Activated CD8-positive, alpha-beta T cell treated with anti-CD3 and anti-CD28 coated beads for 36 hours (primary cell): ENCODE measurements around the gene B3GLCT. TPM values are rescaled to one million over a fixed set of nuclear protein-coding genes. Genes with fewer than 3 reads are reported as not detected.

ENCODE experiments used
- ATAC-seq: fragments of 200-7000 bp; cut with Tn5 transposase; one replicate; pipeline ENCODE4 v1.10.0; 2021; ENCODE audit warnings: mild to moderate bottlenecking, moderate library complexity
- CTCF ChIA-PET: fragments of 350-600 bp; sonication (Branson Sonifier 250); formaldehyde crosslinking; loops from one replicate; lab custom pipeline; 2021; ENCODE audit warnings: antibody characterized with exemption; lab: Charles Lee
- POLR2A ChIA-PET: fragments of 350-600 bp; sonication (Branson Sonifier 250); formaldehyde crosslinking; loops from one replicate; lab custom pipeline; 2021; ENCODE audit warnings: antibody characterized with exemption; lab: Charles Lee
- DNase-seq: peaks from one replicate; pipeline ENCODE4 v3.0.0-alpha.2; 2020
- H3K27ac Mint-ChIP-seq: one replicate; pipeline ENCODE4 v1.8.0; 2021; ENCODE audit warnings: mild to moderate bottlenecking, mixed read lengths
- H3K27me3 Mint-ChIP-seq: one replicate; pipeline ENCODE4 v1.8.0; 2021; ENCODE audit warnings: mixed read lengths
- H3K36me3 Mint-ChIP-seq: one replicate; pipeline ENCODE4 v1.8.0; 2021; ENCODE audit warnings: low read depth, mixed read lengths
- H3K4me1 Mint-ChIP-seq: one replicate; pipeline ENCODE4 v1.8.0; 2021; ENCODE audit warnings: low read depth, mixed read lengths
- H3K4me3 Mint-ChIP-seq: one replicate; pipeline ENCODE4 v1.8.0; 2021; ENCODE audit warnings: mild to moderate bottlenecking, moderate library complexity, mixed read lengths
- H3K9me3 Mint-ChIP-seq: one replicate; pipeline ENCODE4 v1.8.0; 2021; ENCODE audit warnings: mixed read lengths
- CTCF ChIP-seq: fragments of 200-600 bp; IDR thresholded peaks from one replicate; pipeline ENCODE4 v1.8.0; 2022; ENCODE audit warnings: antibody characterized with exemption, mild to moderate bottlenecking
- intact Hi-C: fragments of 100-400 bp; cut with micrococcal nuclease; formaldehyde crosslinking; loops from one replicate; pipeline ENCODE4 v1.10.0; 2022
- total RNA-seq, 2 experiments: library from RNA; stranded (reverse); gene quantifications; one replicate each; pipeline ENCODE4 v1.2.3, GENCODE V29; 2021

Gene B3GLCT
- total RNA-seq, 2 experiments from 2014 or later: 2.4 to 2.5 TPM

- CTCF ChIA-PET: interaction anchor here (0.8 kb wide), 1 partner anchor 12 kb away, joined by 3 read pairs; no protein-coding TSS in a partner anchor
- POLR2A ChIA-PET: interaction anchor here (0.5 kb wide), 1 partner anchor 191 kb away, joined by 3 read pairs; no protein-coding TSS in a partner anchor
- DNase-seq (no peak), ATAC-seq (no peak)
- H3K4me1 Mint-ChIP-seq: peaks cover 5% of the 10 kb centered on the region
- no peaks in the 10 kb centered on the region for H3K9me3 Mint-ChIP-seq
- H3K27ac Mint-ChIP-seq: no peak overlapping the region
- intact Hi-C loops: no loop called here
- no peaks in the 10 kb centered on the region for H3K27me3 Mint-ChIP-seq
- no peak for TF ChIP-seq CTCF
- H3K36me3 Mint-ChIP-seq: no peaks in the 10 kb centered on the region
- no peak overlapping the region for H3K4me3 Mint-ChIP-seq
These were observed 23.9 kb downstream of the B3GLCT start for GRCh38 chr13:31223640-31224039.

GRCh38 chr13:31224174-31224669 is 24.4 kb downstream of the B3GLCT start:
- Mint-ChIP-seq H3K27me3 (no peaks in the 10 kb centered on the region), H3K36me3 (no peaks in the 10 kb centered on the region), H3K4me3 (no peak overlapping the region), H3K9me3 (no peaks in the 10 kb centered on the region), H3K4me1 (peaks cover 5% of the 10 kb centered on the region), H3K27ac (no peak overlapping the region)
- CTCF ChIA-PET: no interaction called here
- ATAC-seq (no peak), DNase-seq (no peak)
- no peak for TF ChIP-seq CTCF
- POLR2A ChIA-PET: interaction anchor here (0.7 kb wide), 1 partner anchor 405 kb away, joined by 3 read pairs; no protein-coding TSS in a partner anchor
- intact Hi-C loops: no loop called here

GRCh38 chr13:31224963-31225559 is 25.3 kb downstream of the B3GLCT start:
- DNase-seq: no peak
- CTCF ChIA-PET: interaction anchor here (1.6 kb wide), 1 partner anchor 8 kb away, joined by 3 read pairs; no protein-coding TSS in a partner anchor
- Mint-ChIP-seq H3K27me3 (no peaks in the 10 kb centered on the region), H3K36me3 (no peaks in the 10 kb centered on the region), H3K27ac (no peak overlapping the region), H3K9me3 (no peaks in the 10 kb centered on the region), H3K4me3 (no peak overlapping the region), H3K4me1 (peaks cover 5% of the 10 kb centered on the region)
- intact Hi-C loops: no loop called here
- POLR2A ChIA-PET: interaction anchor here (0.7 kb wide), 1 partner anchor 406 kb away, joined by 3 read pairs; no protein-coding TSS in a partner anchor
- TF ChIP-seq CTCF: no peak
- no peak for ATAC-seq

GRCh38 chr13:31225998-31226675 is 26.4 kb downstream of the B3GLCT start:
- H3K4me1 Mint-ChIP-seq: peaks cover 5% of the 10 kb centered on the region
- TF ChIP-seq CTCF: no peak
- ATAC-seq (no peak), DNase-seq (no peak)
- H3K27ac Mint-ChIP-seq: no peak overlapping the region
- intact Hi-C loops: no loop called here
- H3K9me3 Mint-ChIP-seq: no peaks in the 10 kb centered on the region
- ChIA-PET CTCF (interaction anchor here (1.6 to 2.2 kb wide), 2 partner anchors 9 to 10 kb away, joined by 3 to 9 read pairs; no protein-coding TSS in a partner anchor), POLR2A (no interaction called here)
- no peaks in the 10 kb centered on the region for H3K27me3 Mint-ChIP-seq
- no peaks in the 10 kb centered on the region for H3K36me3 Mint-ChIP-seq
- H3K4me3 Mint-ChIP-seq: no peak overlapping the region

GRCh38 chr13:31227063-31227462 is 27.3 kb downstream of the B3GLCT start:
- TF ChIP-seq CTCF: no peak
- no peak overlapping the region for H3K4me3 Mint-ChIP-seq
- ChIA-PET CTCF (interaction anchor here (2.2 kb wide), 1 partner anchor 9 kb away, joined by 9 read pairs; no protein-coding TSS in a partner anchor), POLR2A (no interaction called here)
- intact Hi-C loops: no loop called here
- peaks cover 5% of the 10 kb centered on the region for H3K4me1 Mint-ChIP-seq
- no peaks in the 10 kb centered on the region for H3K9me3 Mint-ChIP-seq
- H3K27ac Mint-ChIP-seq: no peak overlapping the region
- no peaks in the 10 kb centered on the region for H3K36me3 Mint-ChIP-seq
- ATAC-seq: no peak
- no peaks in the 10 kb centered on the region for H3K27me3 Mint-ChIP-seq
- DNase-seq: no peak
